Activated CD8-positive, alpha-beta memory T cell treated with anti-CD3 and anti-CD28 coated beads, Interleukin-2, amount 10 ng/mL, durations not matched to agents 7 days and 5 days (primary cell): ENCODE measurements around the gene HYDIN. TPM values are rescaled to one million over a fixed set of nuclear protein-coding genes. Genes with fewer than 3 reads are reported as not detected.
"Not testable (repeated sequence)": the region's sequence is repeated elsewhere in the genome, so short reads cannot be mapped to it uniquely, and the experiment has no call there.

ENCODE experiments used
- ATAC-seq: fragments of 150-1000 bp; cut with Tn5 transposase; one replicate; pipeline ENCODE4 v1.10.0; 2021; ENCODE audit warnings: moderate library complexity
- CTCF ChIA-PET: fragments of 350-600 bp; sonication (Branson Sonifier 250); formaldehyde crosslinking; loops from one replicate; lab custom pipeline; 2021; ENCODE audit warnings: antibody characterized with exemption; lab: Charles Lee
- DNase-seq: peaks from one replicate; pipeline ENCODE4 v3.0.0-alpha.2; 2020
- H3K27ac Mint-ChIP-seq: one replicate; pipeline ENCODE4 v1.8.0; 2021; ENCODE audit warnings: mild to moderate bottlenecking, mixed read lengths
- H3K27me3 Mint-ChIP-seq: one replicate; pipeline ENCODE4 v1.8.0; 2021; ENCODE audit warnings: mixed read lengths
- H3K36me3 Mint-ChIP-seq: one replicate; pipeline ENCODE4 v1.8.0; 2021; ENCODE audit warnings: mild to moderate bottlenecking, mixed read lengths
- H3K4me1 Mint-ChIP-seq: one replicate; pipeline ENCODE4 v1.8.0; 2021; ENCODE audit warnings: mixed read lengths
- H3K4me3 Mint-ChIP-seq: one replicate; pipeline ENCODE4 v1.8.0; 2021; ENCODE audit warnings: mild to moderate bottlenecking, moderate library complexity, mixed read lengths
- H3K9me3 Mint-ChIP-seq: one replicate; pipeline ENCODE4 v1.8.0; 2022; ENCODE audit warnings: low read depth, mixed read lengths
- total RNA-seq, 2 experiments: library from RNA; stranded (reverse); gene quantifications; one replicate each; pipeline ENCODE4 v1.2.3, GENCODE V29; 2021

HYDIN gene
- total RNA-seq, 2 experiments from 2014 or later = not detected

- H3K27me3 Mint-ChIP-seq, ATAC-seq, H3K27ac Mint-ChIP-seq, H3K4me1 Mint-ChIP-seq, H3K4me3 Mint-ChIP-seq, H3K9me3 Mint-ChIP-seq, DNase-seq, H3K36me3 Mint-ChIP-seq, CTCF ChIA-PET: not testable (repeated sequence)
These were observed 202.3 kb downstream of the HYDIN start for GRCh38 chr16:71028032-71028727.

GRCh38 chr16:71027511-71027910 is 203.0 kb downstream of the HYDIN start:
- H3K27ac Mint-ChIP-seq, H3K9me3 Mint-ChIP-seq, H3K4me1 Mint-ChIP-seq, H3K27me3 Mint-ChIP-seq, H3K4me3 Mint-ChIP-seq, CTCF ChIA-PET, DNase-seq, H3K36me3 Mint-ChIP-seq, ATAC-seq: not testable (repeated sequence)

- H3K27ac Mint-ChIP-seq, CTCF ChIA-PET, ATAC-seq, H3K4me1 Mint-ChIP-seq, H3K27me3 Mint-ChIP-seq, H3K9me3 Mint-ChIP-seq, H3K4me3 Mint-ChIP-seq, H3K36me3 Mint-ChIP-seq, DNase-seq: not testable (repeated sequence)
These were observed 206.6 kb downstream of the HYDIN start for GRCh38 chr16:71023851-71024439.

GRCh38 chr16:71021961-71022537 is 208.5 kb downstream of the HYDIN start:
- ATAC-seq, H3K4me1 Mint-ChIP-seq, H3K27ac Mint-ChIP-seq, H3K4me3 Mint-ChIP-seq, CTCF ChIA-PET, H3K36me3 Mint-ChIP-seq, H3K9me3 Mint-ChIP-seq, DNase-seq, H3K27me3 Mint-ChIP-seq: not testable (repeated sequence)

GRCh38 chr16:71019067-71019682 is 211.3 kb downstream of the HYDIN start:
- H3K4me1 Mint-ChIP-seq, H3K36me3 Mint-ChIP-seq, H3K4me3 Mint-ChIP-seq, H3K9me3 Mint-ChIP-seq, DNase-seq, H3K27me3 Mint-ChIP-seq, H3K27ac Mint-ChIP-seq, ATAC-seq, CTCF ChIA-PET: not testable (repeated sequence)

GRCh38 chr16:71015419-71015818 is 215.1 kb downstream of the HYDIN start:
- H3K4me3 Mint-ChIP-seq, H3K27ac Mint-ChIP-seq, H3K36me3 Mint-ChIP-seq, H3K27me3 Mint-ChIP-seq, H3K4me1 Mint-ChIP-seq, ATAC-seq, DNase-seq, CTCF ChIA-PET, H3K9me3 Mint-ChIP-seq: not testable (repeated sequence)

GRCh38 chr16:71009440-71010223 is 220.9 kb downstream of the HYDIN start:
- H3K36me3 Mint-ChIP-seq, H3K27me3 Mint-ChIP-seq, H3K4me3 Mint-ChIP-seq, H3K4me1 Mint-ChIP-seq, DNase-seq, H3K9me3 Mint-ChIP-seq, ATAC-seq, H3K27ac Mint-ChIP-seq, CTCF ChIA-PET: not testable (repeated sequence)

- DNase-seq, H3K4me3 Mint-ChIP-seq, CTCF ChIA-PET, H3K27ac Mint-ChIP-seq, H3K4me1 Mint-ChIP-seq, ATAC-seq, H3K9me3 Mint-ChIP-seq, H3K27me3 Mint-ChIP-seq, H3K36me3 Mint-ChIP-seq: not testable (repeated sequence)
These were observed 224.0 kb downstream of the HYDIN start for GRCh38 chr16:71006516-71006915.

GRCh38 chr16:70999735-71000134 is 230.8 kb downstream of the HYDIN start:
- H3K9me3 Mint-ChIP-seq, DNase-seq, ATAC-seq, H3K36me3 Mint-ChIP-seq, H3K27me3 Mint-ChIP-seq, CTCF ChIA-PET, H3K4me1 Mint-ChIP-seq, H3K4me3 Mint-ChIP-seq, H3K27ac Mint-ChIP-seq: not testable (repeated sequence)

GRCh38 chr16:70995799-70996198 is 234.7 kb downstream of the HYDIN start:
- DNase-seq, H3K9me3 Mint-ChIP-seq, H3K27me3 Mint-ChIP-seq, H3K4me3 Mint-ChIP-seq, CTCF ChIA-PET, H3K4me1 Mint-ChIP-seq, H3K36me3 Mint-ChIP-seq, H3K27ac Mint-ChIP-seq, ATAC-seq: not testable (repeated sequence)

- H3K27me3 Mint-ChIP-seq, CTCF ChIA-PET, ATAC-seq, H3K36me3 Mint-ChIP-seq, H3K9me3 Mint-ChIP-seq, H3K4me1 Mint-ChIP-seq, H3K27ac Mint-ChIP-seq, DNase-seq, H3K4me3 Mint-ChIP-seq: not testable (repeated sequence)
These were observed 238.0 kb downstream of the HYDIN start for GRCh38 chr16:70992511-70992910.

- DNase-seq, H3K36me3 Mint-ChIP-seq, H3K4me1 Mint-ChIP-seq, H3K4me3 Mint-ChIP-seq, H3K9me3 Mint-ChIP-seq, CTCF ChIA-PET, H3K27me3 Mint-ChIP-seq, ATAC-seq, H3K27ac Mint-ChIP-seq: not testable (repeated sequence)
These were observed 243.4 kb downstream of the HYDIN start for GRCh38 chr16:70987019-70987715.

GRCh38 chr16:70984675-70985074 is 245.8 kb downstream of the HYDIN start:
- H3K27ac Mint-ChIP-seq, CTCF ChIA-PET, H3K36me3 Mint-ChIP-seq, H3K9me3 Mint-ChIP-seq, H3K4me3 Mint-ChIP-seq, H3K4me1 Mint-ChIP-seq, H3K27me3 Mint-ChIP-seq, DNase-seq, ATAC-seq: not testable (repeated sequence)
